Measurements from ENCODE around the gene CORO2B.

GRCh38 chr15:68560501-68561113, 18.2 kb upstream of the CORO2B start:
- TF ChIP-seq CTCF (IDR thresholded peaks at IDR 0.05; ENCODE audit: low read length) (no peak), EZH2phosphoT487 (IDR thresholded peaks at IDR 0.05; ENCODE audit: low read length) (no peak)
